Measurements from ENCODE around the gene WDR48.

- TF ChIP-seq CTCF (IDR thresholded peaks at IDR 0.05; ENCODE audit: insufficient read depth, low read depth, low read length) (no peak), EZH2 (IDR thresholded peaks at IDR 0.05; ENCODE audit: insufficient read depth, low read length) (no peak)
These were observed 46.1 kb downstream of the WDR48 start for GRCh38 chr3:39097716-39098472.

All from astrocyte (in vitro differentiated cells and primary cell).